ENCODE data around the gene BICDL2.

DNA sequence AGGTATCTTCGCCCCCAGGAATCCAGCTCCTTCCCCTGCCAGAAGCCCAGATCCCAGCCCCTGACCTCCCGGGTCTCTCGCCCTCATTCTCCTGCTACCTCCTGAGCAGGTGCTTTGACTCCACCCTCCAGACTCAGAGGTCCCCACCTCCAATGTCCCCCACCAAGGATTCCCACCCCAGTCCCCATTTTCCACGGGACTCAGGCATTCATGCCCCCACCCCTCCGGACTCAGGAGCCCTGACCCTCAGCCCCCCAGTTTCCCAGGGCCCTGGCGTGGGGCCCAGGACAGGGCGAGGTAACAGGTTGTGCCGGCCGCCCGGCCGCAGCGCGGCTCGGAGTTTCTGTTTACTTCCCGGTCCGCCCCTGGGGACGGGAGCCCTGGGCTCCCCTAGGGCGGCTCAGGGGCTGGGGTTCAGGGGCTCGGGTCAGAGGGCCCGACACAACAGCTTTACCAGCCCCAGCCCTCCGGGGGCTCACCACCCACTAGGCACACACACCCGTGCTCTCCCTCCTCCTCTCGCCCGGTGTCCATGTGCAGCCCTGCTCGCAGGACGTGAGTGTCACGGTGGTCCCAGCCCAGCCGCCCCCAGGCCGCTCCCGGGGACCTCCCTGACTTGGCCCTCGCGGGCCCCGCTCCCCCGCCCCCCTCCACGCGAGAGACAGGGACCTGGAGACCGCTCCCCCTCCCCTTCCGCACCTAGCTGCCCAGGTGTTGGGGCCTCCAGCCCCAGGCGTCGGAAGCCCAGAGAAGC lies 595 bp downstream of the BICDL2 start:
- TF ChIP-seq EP300 (IDR thresholded peaks at IDR 0.05) (no peak), POLR2A (IDR thresholded peaks at IDR 0.05; ENCODE audit: low read depth) (no peak), POLR2AphosphoS5 (IDR thresholded peaks at IDR 0.05) (no peak)
- TF ChIP-seq, protein P1, sequence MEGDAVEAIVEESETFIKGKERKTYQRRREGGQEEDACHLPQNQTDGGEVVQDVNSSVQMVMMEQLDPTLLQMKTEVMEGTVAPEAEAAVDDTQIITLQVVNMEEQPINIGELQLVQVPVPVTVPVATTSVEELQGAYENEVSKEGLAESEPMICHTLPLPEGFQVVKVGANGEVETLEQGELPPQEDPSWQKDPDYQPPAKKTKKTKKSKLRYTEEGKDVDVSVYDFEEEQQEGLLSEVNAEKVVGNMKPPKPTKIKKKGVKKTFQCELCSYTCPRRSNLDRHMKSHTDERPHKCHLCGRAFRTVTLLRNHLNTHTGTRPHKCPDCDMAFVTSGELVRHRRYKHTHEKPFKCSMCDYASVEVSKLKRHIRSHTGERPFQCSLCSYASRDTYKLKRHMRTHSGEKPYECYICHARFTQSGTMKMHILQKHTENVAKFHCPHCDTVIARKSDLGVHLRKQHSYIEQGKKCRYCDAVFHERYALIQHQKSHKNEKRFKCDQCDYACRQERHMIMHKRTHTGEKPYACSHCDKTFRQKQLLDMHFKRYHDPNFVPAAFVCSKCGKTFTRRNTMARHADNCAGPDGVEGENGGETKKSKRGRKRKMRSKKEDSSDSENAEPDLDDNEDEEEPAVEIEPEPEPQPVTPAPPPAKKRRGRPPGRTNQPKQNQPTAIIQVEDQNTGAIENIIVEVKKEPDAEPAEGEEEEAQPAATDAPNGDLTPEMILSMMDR (IDR thresholded peaks at IDR 0.05) = no peak

Measured in esophagus muscularis mucosa (tissue), 4 donors.